Measurements from ENCODE around the gene SALL2. TPM values are rescaled to one million over a fixed set of nuclear protein-coding genes. Genes with fewer than 3 reads are reported as not detected.

SALL2 gene
- total and polyA plus RNA-seq, 10 of the 15 experiments (the other 5 are each of a cell fraction or from before 2014, with no cell fraction given) = 1.6 to 6.2 (median 2.1) TPM

DNA sequence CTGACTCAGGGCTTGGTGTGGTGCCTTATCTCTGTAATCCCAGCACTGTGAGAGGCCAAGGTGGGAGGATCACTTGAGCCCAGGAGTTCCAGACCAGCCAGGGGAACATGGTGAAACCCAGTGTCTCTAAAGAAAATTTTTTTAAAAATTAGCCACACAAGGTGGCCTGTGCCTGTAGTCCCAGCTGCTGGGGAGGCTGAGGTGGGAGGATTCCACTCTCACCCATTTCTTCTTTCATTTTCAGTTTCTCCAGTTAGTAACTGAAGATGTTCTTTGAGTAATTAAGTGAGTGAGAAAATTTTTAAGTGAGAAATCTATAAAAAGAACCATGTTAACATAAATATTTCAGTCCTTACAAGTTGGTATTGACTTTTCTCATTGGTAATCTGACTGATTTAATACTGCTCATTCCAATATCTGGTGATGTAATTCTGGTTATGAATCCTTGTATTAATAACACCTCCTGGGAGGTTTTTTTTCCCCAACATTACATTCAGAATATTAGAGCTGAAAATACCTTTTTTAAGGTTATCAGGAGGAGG, 21.1 kb downstream of the SALL2 start (continued):
- TF ChIP-seq, protein P1, sequence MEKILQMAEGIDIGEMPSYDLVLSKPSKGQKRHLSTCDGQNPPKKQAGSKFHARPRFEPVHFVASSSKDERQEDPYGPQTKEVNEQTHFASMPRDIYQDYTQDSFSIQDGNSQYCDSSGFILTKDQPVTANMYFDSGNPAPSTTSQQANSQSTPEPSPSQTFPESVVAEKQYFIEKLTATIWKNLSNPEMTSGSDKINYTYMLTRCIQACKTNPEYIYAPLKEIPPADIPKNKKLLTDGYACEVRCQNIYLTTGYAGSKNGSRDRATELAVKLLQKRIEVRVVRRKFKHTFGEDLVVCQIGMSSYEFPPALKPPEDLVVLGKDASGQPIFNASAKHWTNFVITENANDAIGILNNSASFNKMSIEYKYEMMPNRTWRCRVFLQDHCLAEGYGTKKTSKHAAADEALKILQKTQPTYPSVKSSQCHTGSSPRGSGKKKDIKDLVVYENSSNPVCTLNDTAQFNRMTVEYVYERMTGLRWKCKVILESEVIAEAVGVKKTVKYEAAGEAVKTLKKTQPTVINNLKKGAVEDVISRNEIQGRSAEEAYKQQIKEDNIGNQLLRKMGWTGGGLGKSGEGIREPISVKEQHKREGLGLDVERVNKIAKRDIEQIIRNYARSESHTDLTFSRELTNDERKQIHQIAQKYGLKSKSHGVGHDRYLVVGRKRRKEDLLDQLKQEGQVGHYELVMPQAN (conservative IDR thresholded peaks at IDR 0.05) = no peak
- TF ChIP-seq GABPA (IDR thresholded peaks at IDR 0.05; ENCODE audit: low read depth) (no peak), YY1 (IDR thresholded peaks at IDR 0.05; ENCODE audit: low read depth, low read length) (no peak), SMAD1 (IDR thresholded peaks at IDR 0.05; ENCODE audit: low read depth, partially characterized antibody) (no peak), RAD51 (IDR thresholded peaks at IDR 0.05) (no peak; the same call in 1 of the 2 replicates), CBFB (IDR thresholded peaks at IDR 0.05; ENCODE audit: low read depth) (no peak), JUND (IDR thresholded peaks at IDR 0.05; ENCODE audit: low read depth, low read length) (no peak), BHLHE40 (IDR thresholded peaks at IDR 0.05; ENCODE audit: borderline replicate concordance in 1 of 2, low read depth in 2 of 2, low read length in 1 of 2) (no peak), CHD1 (IDR thresholded peaks at IDR 0.05; ENCODE audit: low read depth, low read length) (no peak), ATF7 (IDR thresholded peaks at IDR 0.05; ENCODE audit: low read depth) (peak; percentile 69), RELA (IDR thresholded peaks at IDR 0.05; ENCODE audit: borderline replicate concordance, partially characterized antibody) (no peak), TAF1 (IDR thresholded peaks at IDR 0.05; ENCODE audit: borderline replicate concordance, low read depth, low read length) (no peak), RAD21 (IDR thresholded peaks at IDR 0.05; ENCODE audit: insufficient read depth, low read depth, low read length) (no peak), SIX5 (IDR thresholded peaks at IDR 0.05; ENCODE audit: low read depth, low read length, severe bottlenecking) (no peak), ZNF24 (IDR thresholded peaks at IDR 0.05) (no peak), MTA3 (IDR thresholded peaks at IDR 0.05; ENCODE audit: borderline replicate concordance, low read length) (no peak)
- TF ChIP-seq, protein P2, sequence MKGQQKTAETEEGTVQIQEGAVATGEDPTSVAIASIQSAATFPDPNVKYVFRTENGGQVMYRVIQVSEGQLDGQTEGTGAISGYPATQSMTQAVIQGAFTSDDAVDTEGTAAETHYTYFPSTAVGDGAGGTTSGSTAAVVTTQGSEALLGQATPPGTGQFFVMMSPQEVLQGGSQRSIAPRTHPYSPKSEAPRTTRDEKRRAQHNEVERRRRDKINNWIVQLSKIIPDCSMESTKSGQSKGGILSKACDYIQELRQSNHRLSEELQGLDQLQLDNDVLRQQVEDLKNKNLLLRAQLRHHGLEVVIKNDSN (IDR thresholded peaks at IDR 0.05; ENCODE audit: borderline replicate concordance, extremely low read length, insufficient read depth, low read depth, low read length) = no peak
- TF ChIP-seq, protein P3, sequence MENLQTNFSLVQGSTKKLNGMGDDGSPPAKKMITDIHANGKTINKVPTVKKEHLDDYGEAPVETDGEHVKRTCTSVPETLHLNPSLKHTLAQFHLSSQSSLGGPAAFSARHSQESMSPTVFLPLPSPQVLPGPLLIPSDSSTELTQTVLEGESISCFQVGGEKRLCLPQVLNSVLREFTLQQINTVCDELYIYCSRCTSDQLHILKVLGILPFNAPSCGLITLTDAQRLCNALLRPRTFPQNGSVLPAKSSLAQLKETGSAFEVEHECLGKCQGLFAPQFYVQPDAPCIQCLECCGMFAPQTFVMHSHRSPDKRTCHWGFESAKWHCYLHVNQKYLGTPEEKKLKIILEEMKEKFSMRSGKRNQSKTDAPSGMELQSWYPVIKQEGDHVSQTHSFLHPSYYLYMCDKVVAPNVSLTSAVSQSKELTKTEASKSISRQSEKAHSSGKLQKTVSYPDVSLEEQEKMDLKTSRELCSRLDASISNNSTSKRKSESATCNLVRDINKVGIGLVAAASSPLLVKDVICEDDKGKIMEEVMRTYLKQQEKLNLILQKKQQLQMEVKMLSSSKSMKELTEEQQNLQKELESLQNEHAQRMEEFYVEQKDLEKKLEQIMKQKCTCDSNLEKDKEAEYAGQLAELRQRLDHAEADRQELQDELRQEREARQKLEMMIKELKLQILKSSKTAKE (IDR thresholded peaks at IDR 0.05; ENCODE audit: low read depth, poor library complexity, severe bottlenecking) = peak; percentile 33
- TF ChIP-seq, protein P4, sequence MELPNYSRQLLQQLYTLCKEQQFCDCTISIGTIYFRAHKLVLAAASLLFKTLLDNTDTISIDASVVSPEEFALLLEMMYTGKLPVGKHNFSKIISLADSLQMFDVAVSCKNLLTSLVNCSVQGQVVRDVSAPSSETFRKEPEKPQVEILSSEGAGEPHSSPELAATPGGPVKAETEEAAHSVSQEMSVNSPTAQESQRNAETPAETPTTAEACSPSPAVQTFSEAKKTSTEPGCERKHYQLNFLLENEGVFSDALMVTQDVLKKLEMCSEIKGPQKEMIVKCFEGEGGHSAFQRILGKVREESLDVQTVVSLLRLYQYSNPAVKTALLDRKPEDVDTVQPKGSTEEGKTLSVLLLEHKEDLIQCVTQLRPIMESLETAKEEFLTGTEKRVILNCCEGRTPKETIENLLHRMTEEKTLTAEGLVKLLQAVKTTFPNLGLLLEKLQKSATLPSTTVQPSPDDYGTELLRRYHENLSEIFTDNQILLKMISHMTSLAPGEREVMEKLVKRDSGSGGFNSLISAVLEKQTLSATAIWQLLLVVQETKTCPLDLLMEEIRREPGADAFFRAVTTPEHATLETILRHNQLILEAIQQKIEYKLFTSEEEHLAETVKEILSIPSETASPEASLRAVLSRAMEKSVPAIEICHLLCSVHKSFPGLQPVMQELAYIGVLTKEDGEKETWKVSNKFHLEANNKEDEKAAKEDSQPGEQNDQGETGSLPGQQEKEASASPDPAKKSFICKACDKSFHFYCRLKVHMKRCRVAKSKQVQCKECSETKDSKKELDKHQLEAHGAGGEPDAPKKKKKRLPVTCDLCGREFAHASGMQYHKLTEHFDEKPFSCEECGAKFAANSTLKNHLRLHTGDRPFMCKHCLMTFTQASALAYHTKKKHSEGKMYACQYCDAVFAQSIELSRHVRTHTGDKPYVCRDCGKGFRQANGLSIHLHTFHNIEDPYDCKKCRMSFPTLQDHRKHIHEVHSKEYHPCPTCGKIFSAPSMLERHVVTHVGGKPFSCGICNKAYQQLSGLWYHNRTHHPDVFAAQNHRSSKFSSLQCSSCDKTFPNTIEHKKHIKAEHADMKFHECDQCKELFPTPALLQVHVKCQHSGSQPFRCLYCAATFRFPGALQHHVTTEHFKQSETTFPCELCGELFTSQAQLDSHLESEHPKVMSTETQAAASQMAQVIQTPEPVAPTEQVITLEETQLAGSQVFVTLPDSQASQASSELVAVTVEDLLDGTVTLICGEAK (IDR thresholded peaks at IDR 0.05; ENCODE audit: borderline replicate concordance) = no peak
- TF ChIP-seq, protein P5, sequence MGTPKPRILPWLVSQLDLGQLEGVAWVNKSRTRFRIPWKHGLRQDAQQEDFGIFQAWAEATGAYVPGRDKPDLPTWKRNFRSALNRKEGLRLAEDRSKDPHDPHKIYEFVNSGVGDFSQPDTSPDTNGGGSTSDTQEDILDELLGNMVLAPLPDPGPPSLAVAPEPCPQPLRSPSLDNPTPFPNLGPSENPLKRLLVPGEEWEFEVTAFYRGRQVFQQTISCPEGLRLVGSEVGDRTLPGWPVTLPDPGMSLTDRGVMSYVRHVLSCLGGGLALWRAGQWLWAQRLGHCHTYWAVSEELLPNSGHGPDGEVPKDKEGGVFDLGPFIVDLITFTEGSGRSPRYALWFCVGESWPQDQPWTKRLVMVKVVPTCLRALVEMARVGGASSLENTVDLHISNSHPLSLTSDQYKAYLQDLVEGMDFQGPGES (IDR thresholded peaks at IDR 0.05) = no peak

All from GM12878 (cell line).